GM18873 (cell line): ENCODE measurements around the gene SMIM44.
"Not testable (repeated sequence)": the region's sequence is repeated elsewhere in the genome, so short reads cannot be mapped to it uniquely, and the experiment has no call there.

Experiments used
- ATAC-seq: cut with Tn5 transposase; IDR thresholded peaks from one replicate; pipeline ENCODE4 v1.9.1; 2021; ENCODE audit warnings: mild to moderate bottlenecking, moderate library complexity, moderate number of reproducible peaks; ENCODE audit not compliant: unreplicated experiment, low FRiP score

The SMIM44 gene

GRCh38 chr19:3483226-3483628 lies at the start of gene SMIM44:
TSS of gene SMIM44 (minus strand) at chr19:3483441. CDS start at chr19:3483403, 38 bp downstream.
- no peak for ATAC-seq

GRCh38 chr19:3533033-3533432 lies 49.8 kb upstream of the SMIM44 start:
- no peak for ATAC-seq

GRCh38 chr19:3532154-3532786 lies 49.0 kb upstream of the SMIM44 start:
- no peak for ATAC-seq

- ATAC-seq: no peak
These were observed 48.5 kb upstream of the SMIM44 start for GRCh38 chr19:3531716-3532115.

- ATAC-seq: no peak
These were observed 47.1 kb upstream of the SMIM44 start for GRCh38 chr19:3530389-3530788.

- not testable (repeated sequence) for ATAC-seq
These were observed 46.1 kb upstream of the SMIM44 start for GRCh38 chr19:3529299-3529698.

- ATAC-seq: no peak
These were observed 45.4 kb upstream of the SMIM44 start for GRCh38 chr19:3528539-3529211.

- ATAC-seq: no peak
These were observed 44.8 kb upstream of the SMIM44 start for GRCh38 chr19:3528080-3528479.

- ATAC-seq: no peak
These were observed 44.1 kb upstream of the SMIM44 start for GRCh38 chr19:3527238-3527910.

- no peak for ATAC-seq
These were observed 43.4 kb upstream of the SMIM44 start for GRCh38 chr19:3526507-3527237.

GRCh38 chr19:3524904-3525451 lies 41.7 kb upstream of the SMIM44 start:
- ATAC-seq: no peak

GRCh38 chr19:3524078-3524842 lies 41.0 kb upstream of the SMIM44 start:
- no peak for ATAC-seq

GRCh38 chr19:3523361-3524077 lies 40.3 kb upstream of the SMIM44 start:
- ATAC-seq: no peak

- ATAC-seq: no peak
These were observed 39.5 kb upstream of the SMIM44 start for GRCh38 chr19:3522421-3523360.

- no peak for ATAC-seq
These were observed 37.8 kb upstream of the SMIM44 start for GRCh38 chr19:3521104-3521445.

- no peak for ATAC-seq
These were observed 37.2 kb upstream of the SMIM44 start for GRCh38 chr19:3520166-3521103.

- no peak for ATAC-seq
These were observed 35.9 kb upstream of the SMIM44 start for GRCh38 chr19:3519126-3519525.
